HCT116 (cell line): ENCODE data around the gene NOLC1.
"Not testable (repeated sequence)": the region's sequence is repeated elsewhere in the genome, so short reads cannot be mapped to it uniquely, and the experiment has no call there.

ENCODE experiments used
- CBX3 ChIP-seq: IDR thresholded peaks from 2 replicates; pipeline ENCODE4 v1.6.1; 2012; ENCODE audit warnings: low read depth
- CEBPB ChIP-seq: IDR thresholded peaks from 2 replicates; pipeline ENCODE4 v1.6.1; 2012; ENCODE audit warnings: low read depth
- EGR1 ChIP-seq: IDR thresholded peaks from 2 replicates; pipeline ENCODE4 v1.6.1; 2012; ENCODE audit warnings: low read depth
- EZH2phosphoT487 ChIP-seq: fragments of 200-600 bp; IDR thresholded peaks from 2 replicates; pipeline ENCODE4 v1.6.1; 2018; ENCODE audit warnings: antibody characterized with exemption, borderline replicate concordance
- POLR2A ChIP-seq: IDR thresholded peaks from 2 replicates; pipeline ENCODE4 v1.7.0; 2011; ENCODE audit warnings: borderline replicate concordance; ENCODE audit not compliant: insufficient read depth, insufficient read length; ENCODE audit errors: extremely low read depth
- POLR2AphosphoS5 ChIP-seq: IDR thresholded peaks from 2 replicates; pipeline ENCODE4 v1.6.1; 2011; ENCODE audit warnings: mild to moderate bottlenecking, low read depth, low read length, moderate library complexity
- YY1 ChIP-seq: IDR thresholded peaks from 2 replicates; pipeline ENCODE4 v1.6.1; 2011; ENCODE audit warnings: low read length, low read depth, moderate library complexity, mild to moderate bottlenecking; ENCODE audit not compliant: insufficient replicate concordance; ENCODE audit errors: extremely low read depth
- ZFX ChIP-seq: fragments of 450-650 bp; IDR thresholded peaks from 2 replicates; pipeline ENCODE4 v1.6.1; 2017
- TF ChIP-seq, protein P1 (sequence below), 3 experiments: fragments of 200-600 bp in 1 of 3; sonication (generic) in 1 of 3; IDR thresholded peaks in 2 of 3; conservative IDR thresholded peaks in 1 of 3; 2 replicates each; pipeline ENCODE4 v1.5.1; 2012 to 2017; ENCODE audit warnings: low read depth in 2 of 3, low read length in 2 of 3, antibody characterized with exemption in 1 of 3, borderline replicate concordance in 1 of 3, control low read depth in 1 of 3, mild to moderate bottlenecking in 1 of 3, mixed read lengths in 1 of 3, mixed run types in 1 of 3, moderate library complexity in 1 of 3; ENCODE audit not compliant: insufficient read depth in 1 of 3
- TF ChIP-seq, protein P2 (sequence below): IDR thresholded peaks from 2 replicates; pipeline ENCODE4 v1.6.1; 2012

DNA sequence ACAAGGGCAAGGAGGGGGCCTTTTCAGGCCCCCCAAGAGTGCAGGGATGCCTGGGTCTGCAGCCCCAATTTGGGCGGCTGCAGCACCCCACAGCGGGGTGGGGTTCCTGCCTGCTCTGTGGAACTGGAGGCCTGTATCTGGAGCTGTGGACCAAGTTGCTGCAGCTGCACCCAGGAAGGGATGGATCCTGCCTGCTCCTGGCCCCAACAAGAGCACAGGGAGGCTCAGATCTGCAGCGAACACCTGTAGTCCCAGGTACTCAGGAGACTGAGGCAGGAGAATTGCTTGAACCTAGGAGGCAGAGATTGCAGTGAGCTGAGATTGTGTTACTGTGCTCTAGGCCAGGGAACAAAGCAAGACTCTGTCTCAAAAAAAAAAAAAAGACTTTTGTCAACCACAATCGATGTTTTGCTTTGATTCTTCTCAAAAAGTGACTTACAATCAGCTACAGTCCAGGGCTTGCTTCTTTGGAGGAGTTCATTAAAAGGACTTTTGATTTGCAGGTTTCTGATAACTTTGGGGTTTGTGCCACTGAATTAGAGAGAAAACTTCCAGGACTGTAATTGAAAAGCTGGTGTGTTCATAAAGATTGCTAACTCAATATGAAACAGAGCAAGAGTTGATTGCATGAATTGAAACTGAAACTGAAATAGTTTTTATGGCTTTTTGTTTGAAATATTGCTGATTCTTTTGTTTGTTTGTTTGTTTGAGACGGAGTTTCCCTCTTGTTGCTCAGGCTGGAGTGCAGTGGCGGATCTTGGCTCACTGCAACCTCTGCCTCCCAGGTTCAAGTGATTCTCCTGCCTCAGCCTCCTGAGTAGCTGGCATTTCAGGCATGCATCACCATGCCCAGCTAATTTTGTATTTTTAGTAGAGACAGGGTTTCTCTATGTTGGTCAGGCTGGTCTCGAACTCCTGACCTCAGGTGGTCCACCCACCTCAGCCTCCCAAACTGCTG lies 37.0 kb downstream of the NOLC1 start:
- TF ChIP-seq EGR1, POLR2A, YY1, EZH2phosphoT487, POLR2AphosphoS5, CEBPB, CBX3, ZFX: not testable (repeated sequence)
- TF ChIP-seq, protein P1, sequence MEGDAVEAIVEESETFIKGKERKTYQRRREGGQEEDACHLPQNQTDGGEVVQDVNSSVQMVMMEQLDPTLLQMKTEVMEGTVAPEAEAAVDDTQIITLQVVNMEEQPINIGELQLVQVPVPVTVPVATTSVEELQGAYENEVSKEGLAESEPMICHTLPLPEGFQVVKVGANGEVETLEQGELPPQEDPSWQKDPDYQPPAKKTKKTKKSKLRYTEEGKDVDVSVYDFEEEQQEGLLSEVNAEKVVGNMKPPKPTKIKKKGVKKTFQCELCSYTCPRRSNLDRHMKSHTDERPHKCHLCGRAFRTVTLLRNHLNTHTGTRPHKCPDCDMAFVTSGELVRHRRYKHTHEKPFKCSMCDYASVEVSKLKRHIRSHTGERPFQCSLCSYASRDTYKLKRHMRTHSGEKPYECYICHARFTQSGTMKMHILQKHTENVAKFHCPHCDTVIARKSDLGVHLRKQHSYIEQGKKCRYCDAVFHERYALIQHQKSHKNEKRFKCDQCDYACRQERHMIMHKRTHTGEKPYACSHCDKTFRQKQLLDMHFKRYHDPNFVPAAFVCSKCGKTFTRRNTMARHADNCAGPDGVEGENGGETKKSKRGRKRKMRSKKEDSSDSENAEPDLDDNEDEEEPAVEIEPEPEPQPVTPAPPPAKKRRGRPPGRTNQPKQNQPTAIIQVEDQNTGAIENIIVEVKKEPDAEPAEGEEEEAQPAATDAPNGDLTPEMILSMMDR (IDR thresholded peaks at IDR 0.05 in 2 of 3, conservative IDR thresholded peaks at IDR 0.05 in 1 of 3; ENCODE audit: borderline replicate concordance in 1 of 3, insufficient read depth in 1 of 3, low read depth in 2 of 3, low read length in 2 of 3), result not testable (repeated sequence)
- TF ChIP-seq, protein P2, sequence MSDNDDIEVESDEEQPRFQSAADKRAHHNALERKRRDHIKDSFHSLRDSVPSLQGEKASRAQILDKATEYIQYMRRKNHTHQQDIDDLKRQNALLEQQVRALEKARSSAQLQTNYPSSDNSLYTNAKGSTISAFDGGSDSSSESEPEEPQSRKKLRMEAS, result not testable (repeated sequence)
